Measurements from ENCODE around the gene ACO2.
A peak's percentile ranks its signal among the peaks of the same experiment; 100 is the strongest.

The ACO2 gene

DNA sequence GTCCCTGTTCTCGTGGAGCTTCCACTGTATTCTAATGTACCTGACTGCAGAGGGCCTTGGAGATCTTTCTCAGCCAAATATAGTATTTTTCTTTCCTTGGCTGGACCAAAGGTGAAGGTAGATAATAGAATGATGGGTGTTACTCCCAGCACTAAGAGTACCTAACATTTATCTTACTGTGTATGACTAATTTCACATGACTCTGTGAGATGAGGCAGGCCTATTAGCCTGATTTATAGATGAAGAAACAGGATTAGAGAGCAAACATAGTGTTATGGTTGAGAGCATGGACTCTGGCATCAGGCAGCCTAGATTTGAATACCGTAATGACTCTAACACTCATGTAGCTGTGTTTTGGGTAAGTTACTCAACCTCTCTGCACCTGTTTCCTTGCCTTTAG lies 2.7 kb downstream of the ACO2 start:
- peak overlapping the region; percentile 84; the same call in 1 of the 2 replicates for H3K4me2 ChIP-seq (ENCODE audit: low read length)

DNA sequence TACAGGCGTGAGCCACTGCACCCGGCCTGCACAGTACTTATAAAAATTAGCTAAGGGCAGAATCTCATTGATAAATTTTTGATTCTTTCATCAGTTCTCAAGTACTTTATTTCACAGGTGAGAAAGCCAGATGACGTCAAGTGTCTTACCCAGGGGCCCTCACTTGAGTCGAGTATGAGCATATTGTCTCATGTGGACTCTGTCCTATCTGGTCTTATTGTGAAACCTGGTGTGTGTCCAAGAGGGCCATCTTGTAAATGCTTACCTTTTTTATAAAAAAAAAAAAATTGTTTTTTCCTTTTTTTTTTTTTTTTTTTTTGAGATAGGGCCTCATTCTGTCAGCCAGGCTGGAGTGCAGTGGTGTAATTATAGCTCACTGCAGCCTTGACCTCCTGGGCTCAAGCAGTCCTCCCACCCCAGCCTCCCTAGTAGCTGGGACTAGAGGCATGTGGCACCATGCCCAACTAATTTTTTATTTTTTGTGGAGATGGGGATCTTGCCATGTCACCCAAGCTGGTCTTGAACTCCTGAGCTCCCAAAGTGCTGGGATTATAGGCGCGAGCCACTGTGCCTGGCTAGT lies 6.0 kb downstream of the ACO2 start:
- H3F3A ChIP-seq (ENCODE audit: control insufficient read depth, insufficient read depth): peaks cover 3% of the 10 kb centered on the region
- H4K20me1 ChIP-seq (ENCODE audit: control insufficient read depth, insufficient read depth, low read depth, low read length): peaks cover 10% of the 10 kb centered on the region; the same call in 1 of the 2 replicates
- H3K27me3 ChIP-seq (ENCODE audit: control insufficient read depth, low read length): no peaks in the 10 kb centered on the region
- TF ChIP-seq, protein P1, sequence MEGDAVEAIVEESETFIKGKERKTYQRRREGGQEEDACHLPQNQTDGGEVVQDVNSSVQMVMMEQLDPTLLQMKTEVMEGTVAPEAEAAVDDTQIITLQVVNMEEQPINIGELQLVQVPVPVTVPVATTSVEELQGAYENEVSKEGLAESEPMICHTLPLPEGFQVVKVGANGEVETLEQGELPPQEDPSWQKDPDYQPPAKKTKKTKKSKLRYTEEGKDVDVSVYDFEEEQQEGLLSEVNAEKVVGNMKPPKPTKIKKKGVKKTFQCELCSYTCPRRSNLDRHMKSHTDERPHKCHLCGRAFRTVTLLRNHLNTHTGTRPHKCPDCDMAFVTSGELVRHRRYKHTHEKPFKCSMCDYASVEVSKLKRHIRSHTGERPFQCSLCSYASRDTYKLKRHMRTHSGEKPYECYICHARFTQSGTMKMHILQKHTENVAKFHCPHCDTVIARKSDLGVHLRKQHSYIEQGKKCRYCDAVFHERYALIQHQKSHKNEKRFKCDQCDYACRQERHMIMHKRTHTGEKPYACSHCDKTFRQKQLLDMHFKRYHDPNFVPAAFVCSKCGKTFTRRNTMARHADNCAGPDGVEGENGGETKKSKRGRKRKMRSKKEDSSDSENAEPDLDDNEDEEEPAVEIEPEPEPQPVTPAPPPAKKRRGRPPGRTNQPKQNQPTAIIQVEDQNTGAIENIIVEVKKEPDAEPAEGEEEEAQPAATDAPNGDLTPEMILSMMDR (IDR thresholded peaks at IDR 0.05; ENCODE audit: low read depth, low read length, poor library complexity, severe bottlenecking): no peak
- TF ChIP-seq EZH2phosphoT487 (IDR thresholded peaks at IDR 0.05; ENCODE audit: borderline replicate concordance, low read length): no peak
- H3K36me3 ChIP-seq (ENCODE audit: control insufficient read depth, low read length): peaks cover 43% of the 10 kb centered on the region
- no peaks in the 10 kb centered on the region for H3K9me3 ChIP-seq (ENCODE audit: control insufficient read depth, insufficient read depth, low read length)
- H3K4me2 ChIP-seq (ENCODE audit: low read length): peak overlapping the region; percentile 39
- no peaks in the 10 kb centered on the region for H3K9me2 ChIP-seq (replicated peaks; ENCODE audit: control insufficient read depth, low read length)
- H3K79me2 ChIP-seq (ENCODE audit: control insufficient read depth, low read length): peaks cover 95% of the 10 kb centered on the region
- H3K4me3 ChIP-seq (ENCODE audit: low read length): 0 out of 2 replicates have a peak overlapping the region, but pooled peaks have one; percentile 31
- H3K27ac ChIP-seq (ENCODE audit: low read depth, low read length): no peak overlapping the region
- H3K4me1 ChIP-seq (ENCODE audit: control insufficient read depth, low read length): peaks cover 74% of the 10 kb centered on the region

More for the DNA sequence above, 2.7 kb downstream of the ACO2 start:
- H3F3A ChIP-seq (ENCODE audit: control insufficient read depth, insufficient read depth): no peaks in the 10 kb centered on the region
- H3K9me3 ChIP-seq (ENCODE audit: control insufficient read depth, insufficient read depth, low read length): no peaks in the 10 kb centered on the region
- H3K4me3 ChIP-seq (ENCODE audit: low read length): no peak overlapping the region
- H3K27ac ChIP-seq (ENCODE audit: low read depth, low read length): no peak overlapping the region
- no peak for TF ChIP-seq EZH2phosphoT487 (IDR thresholded peaks at IDR 0.05; ENCODE audit: borderline replicate concordance, low read length)
- TF ChIP-seq, protein P1 (IDR thresholded peaks at IDR 0.05; ENCODE audit: low read depth, low read length, poor library complexity, severe bottlenecking): no peak
- H3K79me2 ChIP-seq (ENCODE audit: control insufficient read depth, low read length): peaks cover 96% of the 10 kb centered on the region
- peaks cover 62% of the 10 kb centered on the region for H3K4me1 ChIP-seq (ENCODE audit: control insufficient read depth, low read length)
- no peaks in the 10 kb centered on the region for H3K9me2 ChIP-seq (replicated peaks; ENCODE audit: control insufficient read depth, low read length)
- peaks cover 40% of the 10 kb centered on the region for H3K36me3 ChIP-seq (ENCODE audit: control insufficient read depth, low read length)
- H3K27me3 ChIP-seq (ENCODE audit: control insufficient read depth, low read length): no peaks in the 10 kb centered on the region
- H4K20me1 ChIP-seq (ENCODE audit: control insufficient read depth, insufficient read depth, low read depth, low read length): no peaks in the 10 kb centered on the region

DNA sequence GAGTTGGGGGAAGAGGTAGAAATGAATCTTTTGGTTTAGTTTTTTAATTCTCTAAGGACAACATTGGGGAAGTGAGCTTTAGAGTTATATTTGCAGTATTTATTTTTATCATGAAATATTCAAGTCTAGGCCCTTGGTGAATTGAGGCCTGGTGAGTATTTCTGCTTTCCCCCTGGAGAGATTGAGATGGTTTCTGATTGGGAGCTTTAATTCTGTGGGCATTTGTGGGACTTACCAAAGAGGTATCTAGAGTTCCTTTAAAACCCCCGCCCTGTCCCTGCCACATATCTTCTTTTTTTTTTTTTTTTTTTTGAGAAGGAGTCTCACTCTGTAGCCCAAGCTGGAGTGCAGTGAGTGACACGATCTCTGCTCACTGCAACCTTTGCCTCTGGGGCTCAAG lies 9.6 kb downstream of the ACO2 start:
- no peaks in the 10 kb centered on the region for H3K9me3 ChIP-seq (ENCODE audit: control insufficient read depth, insufficient read depth, low read length)
- peak overlapping the region; percentile 43 for H3K4me3 ChIP-seq (ENCODE audit: low read length)
- peaks cover 96% of the 10 kb centered on the region for H3K79me2 ChIP-seq (ENCODE audit: control insufficient read depth, low read length)
- H3K4me2 ChIP-seq (ENCODE audit: low read length): peak overlapping the region; percentile 59
- peaks cover 18% of the 10 kb centered on the region; the same call in 1 of the 2 replicates for H4K20me1 ChIP-seq (ENCODE audit: control insufficient read depth, insufficient read depth, low read depth, low read length)
- TF ChIP-seq, protein P1 (IDR thresholded peaks at IDR 0.05; ENCODE audit: low read depth, low read length, poor library complexity, severe bottlenecking): no peak
- no peak for TF ChIP-seq EZH2phosphoT487 (IDR thresholded peaks at IDR 0.05; ENCODE audit: borderline replicate concordance, low read length)
- H3K9me2 ChIP-seq (replicated peaks; ENCODE audit: control insufficient read depth, low read length): no peaks in the 10 kb centered on the region
- H3K36me3 ChIP-seq (ENCODE audit: control insufficient read depth, low read length): peaks cover 44% of the 10 kb centered on the region
- peaks cover 3% of the 10 kb centered on the region for H3F3A ChIP-seq (ENCODE audit: control insufficient read depth, insufficient read depth)
- no peaks in the 10 kb centered on the region for H3K27me3 ChIP-seq (ENCODE audit: control insufficient read depth, low read length)
- H3K27ac ChIP-seq (ENCODE audit: low read depth, low read length): peak overlapping the region; percentile 56
- H3K4me1 ChIP-seq (ENCODE audit: control insufficient read depth, low read length): peaks cover 79% of the 10 kb centered on the region
